HG02840 (cell line): ENCODE results near the gene PTPRJ.

ENCODE experiments used
- ATAC-seq: cut with Tn5 transposase; IDR thresholded peaks from one replicate; pipeline ENCODE4 v1.9.1; 2021; ENCODE audit warnings: mild to moderate bottlenecking, moderate library complexity, moderate number of reproducible peaks; ENCODE audit not compliant: unreplicated experiment, low FRiP score

Gene PTPRJ

DNA sequence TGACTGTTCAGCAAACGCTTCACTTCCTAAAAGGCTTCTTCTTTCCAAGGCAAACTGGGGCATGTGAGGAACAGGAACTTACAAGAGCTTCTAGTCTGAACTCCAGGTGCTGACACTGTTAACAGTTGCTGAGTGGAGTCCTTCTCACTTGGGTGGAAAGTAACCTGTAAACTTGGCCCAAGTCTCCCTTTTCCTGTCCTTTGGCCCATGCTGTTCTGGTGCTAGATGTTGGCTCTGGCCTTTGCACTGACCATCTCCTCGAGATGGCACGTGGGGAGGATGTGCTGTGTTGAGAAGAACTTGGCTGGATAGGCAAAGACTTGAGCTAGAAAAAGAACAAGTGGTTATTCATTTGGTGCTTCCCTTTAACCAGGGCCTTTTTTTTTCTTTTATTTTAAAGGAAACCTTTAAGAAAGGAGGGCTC is 53.6 kb downstream of the PTPRJ start:
- ATAC-seq = no peak

DNA sequence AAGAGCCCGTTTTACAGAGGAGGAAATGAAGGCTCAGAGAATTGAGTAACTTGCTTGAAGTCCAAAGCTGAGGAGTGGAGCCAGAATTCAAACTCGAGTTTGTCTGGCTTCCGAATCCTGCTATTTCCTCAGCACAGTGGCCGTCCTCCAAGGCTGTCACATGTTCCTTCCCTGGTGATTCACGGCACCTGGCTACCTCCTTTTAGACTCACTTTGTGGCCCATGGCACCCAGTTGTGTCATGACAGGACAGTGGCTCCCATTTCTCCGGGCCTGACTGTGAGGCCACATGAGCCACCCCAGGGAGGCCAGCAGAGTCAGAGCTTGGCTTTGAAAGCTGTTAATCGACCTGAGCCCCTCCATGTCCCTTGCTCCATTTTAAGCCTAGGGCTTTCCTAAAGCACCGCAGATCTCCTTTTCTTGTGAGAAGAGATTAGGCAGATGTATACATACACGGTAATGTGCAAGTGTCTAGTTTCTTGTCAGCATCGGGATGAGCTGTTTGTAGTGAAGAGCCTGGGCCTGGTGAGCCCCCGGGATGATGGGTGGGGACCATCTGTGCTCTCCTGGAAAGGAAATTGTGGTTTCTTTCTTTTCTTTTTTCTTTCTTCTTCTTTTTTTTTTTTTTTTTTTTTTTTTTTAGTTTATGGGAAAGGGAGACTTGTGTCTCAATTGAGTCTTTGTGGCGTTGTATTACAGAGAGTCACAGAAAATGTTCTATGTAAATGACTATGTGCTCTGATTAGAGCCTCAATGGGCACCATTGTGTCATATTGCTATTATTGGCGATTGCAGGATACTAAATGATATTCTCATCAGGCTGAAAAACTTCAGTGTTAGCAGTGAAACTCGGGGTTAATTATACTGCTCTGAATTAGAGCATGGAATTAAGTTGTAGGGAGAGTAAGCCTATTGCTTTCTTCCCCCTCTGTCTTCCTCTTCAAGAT is 54.8 kb downstream of the PTPRJ start:
- no peak for ATAC-seq

DNA sequence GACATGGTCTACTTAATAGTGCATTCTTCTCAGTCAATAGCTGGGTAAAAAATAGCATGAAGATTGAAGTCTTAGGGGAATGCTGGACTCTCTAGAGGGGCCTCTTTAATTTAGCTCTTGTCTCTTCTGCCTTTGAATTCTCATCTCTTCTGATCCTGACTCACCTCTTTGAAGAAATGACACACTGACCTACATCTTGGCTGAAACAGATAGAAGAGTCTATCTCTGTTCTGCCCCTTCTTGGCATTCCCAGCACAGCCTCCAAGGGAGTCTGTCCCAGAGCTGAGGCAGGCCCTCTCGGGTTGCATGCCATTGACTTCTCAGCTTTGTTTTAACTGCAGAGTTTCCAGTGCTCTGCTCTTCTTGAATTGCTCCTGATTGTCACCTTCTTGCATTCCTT is 55.7 kb downstream of the PTPRJ start:
- no peak for ATAC-seq

DNA sequence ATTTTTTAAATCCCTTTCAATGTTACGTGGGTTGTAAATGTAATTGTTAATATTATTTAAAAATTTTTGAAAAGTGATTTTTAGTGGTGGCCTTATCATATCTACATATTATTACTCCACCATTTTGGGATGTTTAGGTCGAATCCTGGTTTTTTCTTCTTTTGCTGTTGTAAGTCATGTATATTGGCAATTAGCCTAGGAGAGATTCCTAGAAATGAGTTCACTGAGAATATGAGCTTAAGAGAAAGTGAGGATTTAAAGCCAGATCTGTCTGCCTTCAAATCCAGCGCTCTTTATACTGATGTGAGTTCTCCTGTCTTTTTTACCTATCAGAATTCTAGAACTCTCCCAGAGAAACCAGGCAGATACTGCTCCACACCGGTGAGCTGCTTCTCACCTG is 56.1 kb downstream of the PTPRJ start:
- ATAC-seq = no peak

DNA sequence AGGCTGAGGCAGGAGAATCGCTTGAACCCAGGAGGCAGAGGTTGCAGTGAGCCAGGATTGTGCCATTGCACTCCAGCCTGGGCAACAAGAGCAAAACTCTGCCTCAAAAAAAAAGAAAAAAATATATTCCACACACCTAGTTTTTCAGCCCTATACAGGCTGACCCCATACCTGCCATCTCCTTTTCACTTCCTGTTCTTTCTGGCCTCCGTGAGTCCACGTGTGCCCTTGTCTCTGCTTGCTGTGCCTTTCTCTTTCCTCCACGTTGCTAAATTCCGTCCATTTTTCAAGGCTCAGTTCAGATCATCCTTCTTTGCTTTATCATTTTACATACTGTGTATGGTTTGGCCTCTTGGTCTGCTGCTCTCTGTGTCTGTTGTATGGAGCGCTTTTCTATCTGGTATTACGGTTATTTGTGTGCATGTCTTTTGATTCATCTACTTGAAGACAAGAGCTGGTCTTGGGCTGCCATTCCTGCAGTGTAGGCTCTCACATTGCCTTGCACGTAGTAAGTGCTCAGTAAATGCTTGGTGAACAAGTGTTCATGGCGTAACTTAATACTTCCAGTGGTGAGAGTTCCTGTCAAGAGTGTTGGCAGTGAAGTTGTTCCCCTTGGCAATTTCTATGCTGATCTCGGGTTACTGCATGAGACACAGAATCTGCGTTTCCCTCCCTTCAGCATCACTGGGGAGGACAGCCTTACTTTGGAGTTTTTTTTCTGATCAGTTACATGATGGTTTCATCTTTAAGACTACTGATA is 57.5 kb downstream of the PTPRJ start:
- no peak for ATAC-seq

DNA sequence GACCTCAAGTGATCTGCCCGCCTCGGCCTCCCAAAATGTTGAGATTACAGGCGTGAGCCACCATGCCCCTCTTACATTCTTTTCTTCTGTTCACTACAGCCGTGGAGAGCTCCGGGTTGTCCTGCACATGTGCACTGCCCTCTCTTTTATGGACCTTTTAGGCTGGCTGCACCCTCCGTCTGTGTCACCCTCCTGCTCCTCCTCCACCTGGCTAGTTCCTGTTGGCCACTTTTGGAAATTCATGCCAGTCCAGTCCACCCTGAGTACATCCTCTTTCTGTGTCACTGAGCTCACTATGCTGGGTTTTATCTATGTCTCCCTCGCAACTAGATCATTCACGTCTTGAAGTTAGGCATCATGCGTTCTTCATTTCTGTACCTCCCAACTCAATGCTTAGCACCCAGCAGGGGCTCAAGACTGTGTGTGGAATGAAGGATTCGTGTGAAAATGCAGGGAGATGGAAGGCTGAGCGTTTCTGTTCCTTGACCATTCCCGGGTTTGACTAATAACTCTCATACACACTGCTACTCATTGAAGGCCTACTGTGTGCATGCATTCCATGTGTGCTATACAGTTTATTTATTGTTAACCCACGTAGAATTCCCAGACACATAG is 60.6 kb downstream of the PTPRJ start:
- no peak for ATAC-seq

DNA sequence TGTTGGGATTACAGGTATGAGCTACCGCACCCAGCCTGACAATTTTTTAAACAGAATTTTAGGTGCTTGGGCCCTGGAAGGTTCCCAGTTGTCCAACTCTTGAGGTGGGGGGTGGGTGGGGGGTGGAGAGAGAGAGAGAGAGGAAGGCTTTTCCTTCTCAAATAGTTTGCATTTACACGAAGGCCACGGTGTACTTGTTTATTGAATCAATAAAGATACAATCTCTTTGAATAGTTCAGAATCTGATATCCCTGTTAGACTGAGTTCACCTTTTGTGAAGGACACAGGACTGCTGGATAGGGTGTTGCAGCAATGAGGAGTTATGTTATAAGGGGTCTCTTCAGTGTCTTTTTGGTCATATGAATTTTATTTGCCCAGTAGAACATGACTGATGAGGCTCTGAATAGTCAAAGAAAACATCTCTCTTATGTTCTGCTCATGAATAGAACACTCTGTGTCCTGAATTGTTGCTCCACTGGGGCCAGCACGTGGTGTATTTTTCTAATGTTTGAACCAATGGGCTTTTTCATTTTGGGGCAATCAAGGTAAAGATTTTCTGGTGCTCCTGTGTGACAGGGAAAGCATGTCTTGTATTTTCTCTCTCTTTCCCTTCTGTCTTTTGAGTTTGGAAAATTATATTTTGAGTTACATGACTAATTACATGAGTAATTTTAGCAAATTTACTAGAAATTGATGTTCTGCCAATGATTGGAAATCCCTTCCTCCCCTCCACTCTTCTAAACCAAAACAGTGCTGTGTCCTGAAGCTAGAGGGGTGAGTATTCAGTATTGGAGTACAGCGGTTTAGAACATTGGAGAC is 61.7 kb downstream of the PTPRJ start:
- no peak for ATAC-seq

DNA sequence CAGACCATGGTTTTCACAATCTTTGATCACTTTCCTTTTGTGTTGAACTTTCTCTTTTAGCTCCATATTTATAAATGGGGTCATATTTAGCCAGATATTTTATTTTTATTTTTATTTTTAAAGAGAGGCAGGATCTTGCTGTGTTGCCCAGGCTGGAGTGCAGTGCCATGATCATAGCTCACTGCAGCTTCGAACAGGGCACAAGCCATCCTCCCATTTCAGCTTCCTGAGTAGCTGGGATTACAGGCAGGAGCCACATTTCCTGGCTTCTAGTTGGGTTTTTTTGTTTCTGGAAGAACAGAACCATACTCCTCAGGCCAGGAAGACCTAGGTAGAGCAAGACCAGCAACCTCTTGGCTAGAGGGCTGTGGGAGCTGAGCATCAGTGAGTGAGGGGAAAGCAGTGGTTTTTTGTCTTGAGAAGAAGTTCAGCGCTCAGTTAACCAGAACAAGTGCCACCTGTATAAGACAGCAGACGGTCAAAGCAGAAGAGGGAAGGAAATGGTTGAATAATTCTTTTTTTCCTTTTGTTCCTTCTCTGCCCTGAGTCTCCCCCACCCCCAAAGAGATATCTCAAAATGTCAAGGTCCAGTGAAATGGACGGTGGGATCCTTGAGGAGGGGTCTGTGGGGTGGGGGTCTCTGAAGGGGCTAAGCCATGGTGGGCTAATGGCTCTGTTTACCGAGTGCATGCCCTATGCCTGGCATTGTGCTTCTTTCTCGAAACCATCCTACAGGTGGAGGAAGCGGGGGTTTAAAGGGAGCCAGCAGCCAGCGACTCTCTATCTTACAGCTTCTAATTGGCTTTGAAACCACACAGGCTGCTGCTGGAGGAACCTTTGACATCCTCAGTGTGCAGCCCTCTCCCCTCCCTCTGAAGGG is 63.0 kb downstream of the PTPRJ start:
- ATAC-seq = no peak

DNA sequence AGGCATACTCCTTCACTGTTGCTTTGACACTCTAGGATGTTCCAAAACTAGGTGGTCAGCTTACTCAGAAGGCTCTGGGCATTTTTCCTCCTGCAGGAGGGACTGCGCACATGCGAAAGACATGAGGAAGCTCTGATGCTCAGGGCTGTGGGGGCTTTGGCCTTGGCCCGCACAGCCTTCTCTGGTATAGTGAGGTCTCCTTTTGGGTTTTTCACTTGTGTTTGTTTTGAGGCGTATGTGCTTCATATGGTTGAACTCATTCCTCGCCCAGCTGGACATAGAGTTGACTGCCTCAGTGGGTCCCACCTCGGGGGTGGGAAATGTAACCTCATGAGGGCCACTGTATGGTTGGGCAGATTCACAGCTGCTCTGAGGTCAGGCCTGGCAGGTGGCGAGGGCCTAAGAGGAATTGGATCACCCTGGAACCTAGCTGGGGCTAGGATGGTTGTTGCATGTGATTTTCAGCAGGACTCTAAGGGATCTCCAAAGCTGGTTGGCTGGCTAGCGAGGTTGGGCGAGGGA is 63.7 kb downstream of the PTPRJ start:
- ATAC-seq = no peak

DNA sequence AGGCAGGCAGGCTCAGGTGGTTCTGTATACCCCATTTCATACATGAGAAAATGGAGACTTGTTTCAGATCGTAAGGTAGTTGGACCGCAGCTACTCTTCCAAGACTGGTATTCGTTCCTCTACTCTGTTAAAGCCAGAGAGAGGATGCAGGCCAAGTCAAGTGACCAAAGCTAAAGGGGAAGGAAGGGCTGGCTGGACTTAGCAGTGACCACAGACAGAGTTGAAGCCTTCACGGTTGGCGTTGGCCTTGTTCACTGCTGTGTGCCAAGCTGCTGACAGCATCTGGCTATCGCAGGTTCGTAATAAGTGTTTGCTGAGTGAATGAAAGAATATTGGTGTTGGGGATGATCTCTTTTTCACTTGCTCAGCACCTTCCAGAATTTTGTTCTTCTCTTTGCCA is 64.2 kb downstream of the PTPRJ start:
- no peak for ATAC-seq

DNA sequence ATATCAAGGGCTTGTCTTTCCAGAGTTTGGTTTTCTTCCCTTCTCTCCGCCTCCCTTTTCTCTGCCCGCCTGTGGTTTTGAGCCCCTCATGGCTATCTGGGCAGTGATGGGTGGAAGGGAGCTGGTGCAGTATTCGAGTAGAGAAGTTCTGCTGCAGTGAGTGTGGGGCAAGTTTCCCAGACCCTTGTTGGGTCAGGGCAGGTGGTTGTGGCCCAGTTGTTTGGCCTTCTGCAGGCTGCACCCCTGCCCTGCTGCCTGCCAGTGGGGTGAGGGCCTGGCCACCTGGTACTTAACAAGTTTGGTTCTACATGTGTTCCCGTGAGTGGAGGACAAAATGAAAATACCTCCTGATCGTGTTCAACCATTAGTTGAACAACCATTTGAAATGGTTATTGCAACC is 65.2 kb downstream of the PTPRJ start:
- ATAC-seq = no peak

DNA sequence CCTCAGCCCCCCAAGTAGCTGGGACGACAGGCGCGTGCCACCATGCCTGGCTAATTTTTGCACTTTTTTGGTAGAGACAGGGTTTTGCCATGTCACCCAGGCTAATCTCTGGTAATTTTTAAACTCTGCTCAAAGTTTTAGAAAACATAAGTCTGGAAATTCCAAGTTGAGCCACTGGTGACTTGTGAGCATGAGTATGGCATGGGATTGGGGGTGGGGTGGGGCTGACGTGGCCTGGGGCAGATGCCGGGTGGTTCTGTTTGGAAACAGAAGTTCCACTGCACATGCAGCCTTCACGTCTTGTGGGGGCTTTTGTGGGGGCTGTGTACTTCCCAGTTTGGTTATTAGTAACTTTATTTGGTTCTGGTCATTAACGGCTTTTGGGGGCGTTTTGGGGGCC is 67.3 kb downstream of the PTPRJ start:
- ATAC-seq = no peak

DNA sequence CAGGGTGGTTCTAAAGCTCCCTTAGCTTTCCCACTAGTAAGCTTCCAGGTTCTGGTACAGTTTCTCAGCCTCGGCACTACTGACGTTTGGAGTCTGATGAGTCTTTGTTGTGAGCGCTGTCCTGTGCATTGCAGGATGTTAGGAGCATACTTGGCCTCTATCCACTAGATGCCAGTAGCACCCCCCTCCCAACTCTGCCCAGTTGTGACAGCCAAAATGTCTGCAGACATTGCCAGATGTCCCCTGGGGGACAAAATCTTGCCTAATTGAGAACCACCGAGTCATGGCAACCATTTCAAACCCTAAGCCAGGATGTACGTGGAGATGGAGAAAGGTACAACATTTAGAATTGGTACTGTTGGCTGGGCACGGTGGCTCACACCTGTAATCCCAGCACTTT is 68.7 kb downstream of the PTPRJ start:
- ATAC-seq = no peak

DNA sequence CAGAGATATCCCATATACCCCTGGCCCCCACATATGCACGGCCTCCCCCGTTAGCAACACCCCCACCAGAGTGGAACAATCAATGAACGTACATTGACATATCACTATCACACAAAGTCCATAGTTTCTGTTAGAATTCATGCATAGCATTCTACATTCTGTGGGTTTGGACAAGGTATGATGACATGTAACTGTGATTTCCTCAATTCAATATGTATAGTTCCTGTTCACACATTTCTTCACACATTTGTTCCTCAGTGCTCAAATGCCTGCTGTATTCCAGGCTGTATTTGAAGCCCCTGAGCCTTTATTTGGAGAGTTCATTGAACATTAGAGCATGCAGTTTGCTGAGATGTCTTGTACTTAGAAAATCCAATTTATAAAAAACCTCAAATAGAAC is 69.9 kb downstream of the PTPRJ start:
- no peak for ATAC-seq

DNA sequence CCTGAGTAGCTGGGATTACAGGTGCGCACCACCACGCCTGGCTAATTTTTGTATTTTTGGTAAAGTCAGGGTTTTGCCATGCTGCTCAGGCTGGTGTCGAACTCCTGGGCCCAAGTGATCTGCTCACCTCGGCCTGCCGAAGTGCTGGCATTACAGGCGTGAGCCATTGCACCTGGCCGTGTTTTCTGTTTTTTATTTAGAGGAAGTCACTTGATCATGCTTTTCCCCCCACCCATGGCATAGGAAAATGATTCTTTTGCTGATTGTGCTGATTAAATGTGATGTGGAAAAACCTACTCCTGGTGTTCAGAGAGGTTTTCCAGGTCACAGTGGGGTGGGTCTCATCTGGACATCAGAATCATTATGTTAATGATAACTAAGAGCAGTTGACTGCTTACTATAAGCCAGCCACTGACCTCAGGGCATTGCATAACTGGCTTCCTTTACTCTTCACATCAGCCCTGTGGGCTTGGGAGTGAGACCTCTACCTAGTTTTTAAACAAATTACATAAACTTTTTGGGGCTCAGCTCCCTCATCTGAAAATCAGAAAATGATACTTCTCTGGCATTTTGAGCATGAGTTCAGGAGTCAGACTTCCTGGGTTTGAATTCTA is 71.0 kb downstream of the PTPRJ start:
- ATAC-seq = no peak

DNA sequence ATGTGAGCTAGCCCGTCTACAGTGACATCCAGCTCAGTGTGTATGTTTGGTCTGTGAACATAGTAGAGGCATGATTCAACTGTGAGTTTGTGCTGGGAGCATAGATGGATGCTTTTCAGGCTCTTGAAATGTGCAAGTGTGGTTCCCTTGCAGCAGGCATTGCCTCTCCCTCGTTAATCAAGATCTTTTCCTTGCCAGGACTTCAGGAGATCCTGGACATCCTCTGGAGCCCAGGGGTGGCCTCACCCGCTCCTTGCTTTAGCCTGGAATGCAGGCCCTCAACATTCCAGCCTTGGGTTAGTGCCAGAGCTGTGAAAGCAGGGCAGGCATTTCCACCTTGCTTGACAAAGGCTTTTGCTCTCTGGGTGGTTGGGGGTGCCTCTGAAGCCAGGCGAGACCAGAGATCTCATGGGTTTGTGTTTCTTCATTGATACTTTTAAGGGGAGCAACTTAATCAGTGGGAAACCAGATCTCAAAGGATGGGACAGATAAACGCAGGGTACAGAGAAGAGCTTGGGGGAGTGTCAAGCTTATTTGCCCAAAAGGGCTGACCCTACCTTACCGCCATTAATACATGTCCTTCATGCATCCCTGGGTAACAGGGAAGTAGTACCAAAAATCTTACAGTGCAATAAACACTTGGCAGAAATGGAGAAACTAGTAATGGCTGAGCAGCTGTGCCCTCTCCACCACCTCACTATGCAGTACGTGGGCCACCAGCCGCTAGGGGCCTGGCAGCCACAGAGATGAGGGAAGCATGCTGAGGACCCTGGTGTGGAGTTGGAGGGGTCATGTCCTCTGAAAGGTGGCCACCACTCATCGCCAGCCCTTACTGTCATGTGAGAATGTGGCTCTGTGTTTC is 72.1 kb downstream of the PTPRJ start:
- ATAC-seq = no peak

DNA sequence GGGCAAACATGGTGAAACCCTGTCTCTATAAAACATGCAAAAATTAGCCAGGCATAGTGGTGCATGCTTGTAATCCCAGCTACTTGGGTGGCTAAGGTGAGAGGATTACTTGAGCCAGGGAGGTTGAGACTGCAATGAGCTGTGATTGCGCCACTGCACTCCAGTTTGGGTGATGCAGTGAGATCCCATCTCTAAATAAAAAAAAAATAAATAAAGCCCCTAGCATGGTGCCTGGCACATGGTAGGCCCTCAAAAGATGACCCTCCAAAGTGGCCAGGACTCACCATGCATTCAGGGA is 74.6 kb downstream of the PTPRJ start:
- no peak for ATAC-seq
